ENCODE data around the gene CD300A. TPM values are rescaled to one million over a fixed set of nuclear protein-coding genes. Genes with fewer than 3 reads are reported as not detected.

CD300A gene
- polyA plus RNA-seq, 1 donor (not counting 4 experiments of a cell fraction or from before 2014, with no cell fraction given) = 0.07 TPM

GRCh38 chr17:74451557-74451956 lies 14.9 kb upstream of the CD300A start:
- H4K20me1 ChIP-seq (ENCODE audit: control insufficient read depth, extremely low read depth, insufficient read depth, low read length) = no peaks in the 10 kb centered on the region
- no peak for DNase-seq (ENCODE audit: low read depth, low spot score)

GRCh38 chr17:74452033-74452840 lies 14.2 kb upstream of the CD300A start:
- Histone ChIP-seq H3K9me1 (ENCODE audit: control insufficient read depth, extremely low read depth, insufficient read depth, low read length) (no peaks in the 10 kb centered on the region), H3K27ac (ENCODE audit: control insufficient read depth, insufficient read depth, low read length) (no peak overlapping the region), H3K27me3 (ENCODE audit: control insufficient read depth, extremely low read depth, insufficient read depth, low read length) (peaks cover 28% of the 10 kb centered on the region), H3K4me2 (ENCODE audit: control insufficient read depth, extremely low read depth, insufficient read depth, low read depth, low read length) (no peak overlapping the region), H3K79me2 (ENCODE audit: control insufficient read depth, insufficient read depth, low read length) (no peaks in the 10 kb centered on the region), H3K9ac (ENCODE audit: control insufficient read depth, extremely low read depth, insufficient read depth, low read length) (no peak overlapping the region), H3K4me3 (ENCODE audit: control insufficient read depth in 2 of 3, extremely low read depth in 1 of 3, insufficient read depth in 2 of 3, low read depth in 1 of 3, low read length in 3 of 3) (no peak overlapping the region), H3K36me3 (ENCODE audit: control insufficient read depth in 2 of 2, extremely low read depth in 1 of 2, insufficient read depth in 2 of 2, low read length in 2 of 2) (peaks cover 0 to 1% of the 10 kb centered on the region in 2 experiments), H4K20me1 (ENCODE audit: control insufficient read depth, extremely low read depth, insufficient read depth, low read length) (no peaks in the 10 kb centered on the region), H3K4me1 (ENCODE audit: control insufficient read depth, extremely low read depth, insufficient read depth, low read length) (peaks cover 10% of the 10 kb centered on the region), H3K9me3 (ENCODE audit: control insufficient read depth, low read depth, low read length) (no peaks in the 10 kb centered on the region), H2AFZ (ENCODE audit: control insufficient read depth, low read length) (no peak overlapping the region)
- no peak for TF ChIP-seq EZH2 (IDR thresholded peaks at IDR 0.05; ENCODE audit: low read length)
- TF ChIP-seq, protein P1, sequence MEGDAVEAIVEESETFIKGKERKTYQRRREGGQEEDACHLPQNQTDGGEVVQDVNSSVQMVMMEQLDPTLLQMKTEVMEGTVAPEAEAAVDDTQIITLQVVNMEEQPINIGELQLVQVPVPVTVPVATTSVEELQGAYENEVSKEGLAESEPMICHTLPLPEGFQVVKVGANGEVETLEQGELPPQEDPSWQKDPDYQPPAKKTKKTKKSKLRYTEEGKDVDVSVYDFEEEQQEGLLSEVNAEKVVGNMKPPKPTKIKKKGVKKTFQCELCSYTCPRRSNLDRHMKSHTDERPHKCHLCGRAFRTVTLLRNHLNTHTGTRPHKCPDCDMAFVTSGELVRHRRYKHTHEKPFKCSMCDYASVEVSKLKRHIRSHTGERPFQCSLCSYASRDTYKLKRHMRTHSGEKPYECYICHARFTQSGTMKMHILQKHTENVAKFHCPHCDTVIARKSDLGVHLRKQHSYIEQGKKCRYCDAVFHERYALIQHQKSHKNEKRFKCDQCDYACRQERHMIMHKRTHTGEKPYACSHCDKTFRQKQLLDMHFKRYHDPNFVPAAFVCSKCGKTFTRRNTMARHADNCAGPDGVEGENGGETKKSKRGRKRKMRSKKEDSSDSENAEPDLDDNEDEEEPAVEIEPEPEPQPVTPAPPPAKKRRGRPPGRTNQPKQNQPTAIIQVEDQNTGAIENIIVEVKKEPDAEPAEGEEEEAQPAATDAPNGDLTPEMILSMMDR (optimal IDR thresholded peaks at IDR 0.05 in 1 of 3, IDR thresholded peaks at IDR 0.05 in 1 of 3, conservative IDR thresholded peaks at IDR 0.05 in 1 of 3; ENCODE audit: extremely low read depth in 1 of 3, insufficient read depth in 2 of 3, low read length in 3 of 3) = no peak
- dilution Hi-C loops (cut with MboI; ENCODE audit: extremely low pct_ligation_motif_present, low sequenced_read_pairs) = no loop called here
- DNase-seq (ENCODE audit: low read depth, low spot score) = no peak
- FAIRE-seq = no peak

More at GRCh38 chr17:74451557-74451956, 14.9 kb upstream of the CD300A start:
- Histone ChIP-seq H3K9me1 (ENCODE audit: control insufficient read depth, extremely low read depth, insufficient read depth, low read length) (no peaks in the 10 kb centered on the region), H3K36me3 (ENCODE audit: control insufficient read depth in 2 of 2, extremely low read depth in 1 of 2, insufficient read depth in 2 of 2, low read length in 2 of 2) (peaks cover 0 to 1% of the 10 kb centered on the region in 2 experiments), H3K9ac (ENCODE audit: control insufficient read depth, extremely low read depth, insufficient read depth, low read length) (no peak overlapping the region), H3K79me2 (ENCODE audit: control insufficient read depth, insufficient read depth, low read length) (no peaks in the 10 kb centered on the region), H2AFZ (ENCODE audit: control insufficient read depth, low read length) (no peak overlapping the region), H3K4me3 (ENCODE audit: control insufficient read depth in 2 of 3, extremely low read depth in 1 of 3, insufficient read depth in 2 of 3, low read depth in 1 of 3, low read length in 3 of 3) (no peak overlapping the region), H3K4me1 (ENCODE audit: control insufficient read depth, extremely low read depth, insufficient read depth, low read length) (peaks cover 10% of the 10 kb centered on the region), H3K9me3 (ENCODE audit: control insufficient read depth, low read depth, low read length) (no peaks in the 10 kb centered on the region), H3K27me3 (ENCODE audit: control insufficient read depth, extremely low read depth, insufficient read depth, low read length) (peaks cover 28% of the 10 kb centered on the region), H3K4me2 (ENCODE audit: control insufficient read depth, extremely low read depth, insufficient read depth, low read depth, low read length) (no peak overlapping the region), H3K27ac (ENCODE audit: control insufficient read depth, insufficient read depth, low read length) (no peak overlapping the region)
- no peak for TF ChIP-seq EZH2 (IDR thresholded peaks at IDR 0.05; ENCODE audit: low read length)
- TF ChIP-seq, protein P1 (optimal IDR thresholded peaks at IDR 0.05 in 1 of 3, IDR thresholded peaks at IDR 0.05 in 1 of 3, conservative IDR thresholded peaks at IDR 0.05 in 1 of 3; ENCODE audit: extremely low read depth in 1 of 3, insufficient read depth in 2 of 3, low read length in 3 of 3) = no peak
- dilution Hi-C loops (cut with MboI; ENCODE audit: extremely low pct_ligation_motif_present, low sequenced_read_pairs) = no loop called here
- FAIRE-seq = no peak
